HEK293 (cell line): ENCODE data around the gene TSPAN7.

ENCODE experiments used
- CTCF ChIA-PET: fragments of 350-600 bp; formaldehyde crosslinking; extraction: SDS; loops from one replicate; lab custom pipeline; 2021; ENCODE audit warnings: antibody characterized with exemption; lab: Yijun Ruan, JAX
- POLR2A ChIA-PET: fragments of 300-600 bp; formaldehyde crosslinking; extraction: SDS; loops from one replicate; lab custom pipeline; 2020; ENCODE audit warnings: antibody characterized with exemption, inconsistent platforms; lab: Yijun Ruan, JAX
- H3K27ac ChIP-seq: fragments of 200-500 bp; sonication (Bioruptor generic); 2 replicates; pipeline ENCODE4 v1.5.1; 2014; ENCODE audit warnings: low read depth, low read length, control low read depth, inconsistent platforms; ENCODE audit errors: extremely low read depth
- H3K36me3 ChIP-seq, 2 experiments: fragments of 200-500 bp in 1 of 2; sonication (Bioruptor generic) in 1 of 2; 1 replicate in 1 of 2; 2 replicates in 1 of 2; pipeline ENCODE4 v1.5.1; 2014 to 2017; ENCODE audit warnings: inconsistent platforms in 2 of 2, low read length in 2 of 2; ENCODE audit not compliant: control insufficient read depth in 2 of 2, insufficient read depth in 1 of 2
- H3K4me1 ChIP-seq: fragments of 200-500 bp; sonication (Bioruptor generic); 2 replicates; pipeline ENCODE4 v1.5.1; 2014; ENCODE audit warnings: mild to moderate bottlenecking, low read length, inconsistent platforms; ENCODE audit not compliant: control insufficient read depth, insufficient read depth
- H3K4me3 ChIP-seq: 2 replicates; pipeline ENCODE4 v1.5.1; 2011; ENCODE audit warnings: low read depth, mild to moderate bottlenecking, control low read depth, low read length, moderate library complexity
- H3K9me3 ChIP-seq: fragments of 200-500 bp; sonication (Bioruptor generic); 2 replicates; pipeline ENCODE4 v1.5.1; 2014; ENCODE audit warnings: low read depth, low read length, inconsistent platforms; ENCODE audit not compliant: control insufficient read depth, insufficient read depth
- MZF1 ChIP-seq: fragments of 450-650 bp; formaldehyde crosslinking; IDR thresholded peaks from 2 replicates; pipeline ENCODE4 v1.5.1; 2017; ENCODE audit warnings: missing biosample characterization, missing genetic modification characterization, borderline replicate concordance
- SP2 ChIP-seq: fragments of 450-650 bp; formaldehyde crosslinking; IDR thresholded peaks from 2 replicates; pipeline ENCODE4 v1.5.1; 2016; ENCODE audit warnings: missing biosample characterization, missing genetic modification characterization
- ZBTB1 ChIP-seq: fragments of 450-650 bp; formaldehyde crosslinking; IDR thresholded peaks from 2 replicates; pipeline ENCODE4 v1.5.1; 2016; ENCODE audit warnings: missing biosample characterization, missing genetic modification characterization
- ZFHX2 ChIP-seq: fragments of 450-650 bp; formaldehyde crosslinking; conservative IDR thresholded peaks from 2 replicates; pipeline ENCODE4 v1.5.1; 2016; ENCODE audit warnings: missing biosample characterization, missing genetic modification characterization
- ZNF169 ChIP-seq: fragments of 450-650 bp; formaldehyde crosslinking; IDR thresholded peaks from 2 replicates; pipeline ENCODE4 v1.5.1; 2016; ENCODE audit warnings: missing biosample characterization, missing genetic modification characterization
- ZNF239 ChIP-seq: fragments of 450-650 bp; formaldehyde crosslinking; IDR thresholded peaks from 2 replicates; pipeline ENCODE4 v1.5.1; 2016; ENCODE audit warnings: missing biosample characterization, missing genetic modification characterization
- ZNF350 ChIP-seq: fragments of 450-650 bp; formaldehyde crosslinking; IDR thresholded peaks from 2 replicates; pipeline ENCODE4 v1.5.0; 2017; ENCODE audit warnings: missing biosample characterization, mild to moderate bottlenecking, missing genetic modification characterization
- ZNF521 ChIP-seq: fragments of 450-650 bp; formaldehyde crosslinking; IDR thresholded peaks from 2 replicates; pipeline ENCODE4 v1.5.1; 2017; ENCODE audit warnings: missing biosample characterization, mild to moderate bottlenecking, missing genetic modification characterization
- ZNF76 ChIP-seq: fragments of 450-650 bp; formaldehyde crosslinking; IDR thresholded peaks from 2 replicates; pipeline ENCODE4; 2016; ENCODE audit warnings: low read depth, missing biosample characterization, missing genetic modification characterization, borderline replicate concordance
- TF ChIP-seq, protein P1 (sequence below): fragments of 450-650 bp; formaldehyde crosslinking; IDR thresholded peaks from 2 replicates; pipeline ENCODE4 v1.5.1; 2016; ENCODE audit warnings: missing biosample characterization, missing genetic modification characterization, low read depth
- TF ChIP-seq, protein P2 (sequence below): fragments of 450-650 bp; IDR thresholded peaks from 2 replicates; pipeline ENCODE4 v1.5.1; 2018; ENCODE audit warnings: missing biosample characterization, mild to moderate bottlenecking, missing genetic modification characterization
- TF ChIP-seq, protein P3 (sequence below): fragments of 450-650 bp; formaldehyde crosslinking; IDR thresholded peaks from 2 replicates; pipeline ENCODE4 v1.5.1; 2016; ENCODE audit warnings: missing biosample characterization, missing genetic modification characterization
- TF ChIP-seq, protein P4 (sequence below): fragments of 450-650 bp; formaldehyde crosslinking; IDR thresholded peaks from 2 replicates; pipeline ENCODE4 v1.5.1; 2017; ENCODE audit warnings: missing biosample characterization, missing genetic modification characterization

Gene TSPAN7

DNA sequence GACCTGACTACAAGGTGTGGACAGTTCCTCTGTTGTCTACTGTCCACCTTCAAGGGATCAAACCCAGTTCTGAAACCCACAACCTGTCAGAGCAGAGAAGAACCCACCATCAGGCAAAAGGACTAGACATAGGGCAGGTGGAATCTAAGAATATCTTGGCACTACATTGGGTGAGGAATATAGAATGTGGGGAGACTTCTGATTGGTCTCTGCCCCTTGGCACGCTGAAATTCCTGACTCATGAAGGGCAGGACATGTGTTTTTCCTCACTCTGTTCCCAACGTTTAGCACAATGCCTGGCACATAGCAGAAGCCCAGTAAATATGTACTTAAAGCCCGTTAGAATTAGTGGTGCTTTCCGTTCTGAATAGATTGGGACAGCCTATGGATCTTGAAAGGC, 59.3 kb downstream of the TSPAN7 start:
- no peaks in the 10 kb centered on the region for H3K36me3 ChIP-seq
- no peak overlapping the region for H3K4me3 ChIP-seq
- ChIA-PET POLR2A (no interaction called here), CTCF (no interaction called here)
- no peak overlapping the region for H3K27ac ChIP-seq
- TF ChIP-seq ZNF350 (tag by site-specific recombination) (no peak), ZBTB1 (no peak)
- no peaks in the 10 kb centered on the region for H3K4me1 ChIP-seq
- no peaks in the 10 kb centered on the region for H3K9me3 ChIP-seq

DNA sequence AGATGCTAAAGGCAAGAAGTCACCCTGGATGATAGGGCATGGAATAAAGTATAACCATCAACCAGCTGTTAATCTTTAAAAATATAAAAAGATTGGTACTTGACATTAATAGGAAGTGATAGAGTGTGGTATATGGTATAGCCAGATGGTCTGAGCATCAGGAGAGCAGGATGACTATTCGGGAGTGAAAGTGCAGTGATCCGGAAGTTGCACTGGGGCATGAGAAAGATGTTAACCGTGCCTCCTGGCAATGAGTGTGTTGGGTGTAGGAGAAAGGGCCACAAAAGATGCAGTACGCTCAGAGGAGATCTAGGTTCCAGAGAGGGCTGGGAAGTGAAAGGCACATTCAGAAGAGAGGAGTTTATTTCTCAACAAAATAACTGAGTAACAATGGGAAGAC, 65.0 kb downstream of the TSPAN7 start:
- no peaks in the 10 kb centered on the region for H3K4me1 ChIP-seq

DNA sequence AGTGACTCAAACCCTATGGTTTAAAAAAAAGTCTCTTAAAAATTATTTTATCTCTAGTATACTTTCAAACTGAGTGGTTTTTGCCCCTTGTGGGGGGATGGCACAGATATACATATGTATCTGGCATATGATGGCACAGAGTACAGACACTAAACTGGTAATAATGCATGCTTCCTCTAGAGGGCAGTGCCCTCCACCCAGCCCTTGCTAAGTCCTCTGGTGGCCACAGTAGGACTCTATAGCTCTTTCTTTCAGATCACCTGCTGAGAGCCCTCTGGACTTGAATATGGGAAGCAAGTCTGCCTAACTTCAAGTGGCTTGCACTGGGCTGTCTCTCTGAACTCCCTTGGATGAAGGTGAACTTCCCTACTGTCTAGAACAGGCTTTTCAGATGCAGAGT, 66.3 kb downstream of the TSPAN7 start:
- H3K9me3 ChIP-seq, result no peaks in the 10 kb centered on the region
- H3K36me3 ChIP-seq, result no peaks in the 10 kb centered on the region
- no peak overlapping the region for H3K27ac ChIP-seq
- ChIA-PET POLR2A (interaction anchor here (0.9 kb wide), 1 partner anchor 13 kb away, joined by 3 read pairs; no protein-coding TSS in a partner anchor), CTCF (interaction anchor here (0.6 to 4.0 kb wide), 13 partner anchors 9 to 1014 kb away, joined by 3 to 24 read pairs (median 4); no protein-coding TSS in a partner anchor)
- no peak for TF ChIP-seq ZNF521 (tag by site-specific recombination)
- TF ChIP-seq MZF1, result no peak
- no peak for TF ChIP-seq ZNF239
- TF ChIP-seq, protein P1, sequence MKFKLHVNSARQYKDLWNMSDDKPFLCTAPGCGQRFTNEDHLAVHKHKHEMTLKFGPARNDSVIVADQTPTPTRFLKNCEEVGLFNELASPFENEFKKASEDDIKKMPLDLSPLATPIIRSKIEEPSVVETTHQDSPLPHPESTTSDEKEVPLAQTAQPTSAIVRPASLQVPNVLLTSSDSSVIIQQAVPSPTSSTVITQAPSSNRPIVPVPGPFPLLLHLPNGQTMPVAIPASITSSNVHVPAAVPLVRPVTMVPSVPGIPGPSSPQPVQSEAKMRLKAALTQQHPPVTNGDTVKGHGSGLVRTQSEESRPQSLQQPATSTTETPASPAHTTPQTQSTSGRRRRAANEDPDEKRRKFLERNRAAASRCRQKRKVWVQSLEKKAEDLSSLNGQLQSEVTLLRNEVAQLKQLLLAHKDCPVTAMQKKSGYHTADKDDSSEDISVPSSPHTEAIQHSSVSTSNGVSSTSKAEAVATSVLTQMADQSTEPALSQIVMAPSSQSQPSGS (tag by site-specific recombination), result no peak
- TF ChIP-seq SP2 (tag by site-specific recombination), result no peak
- TF ChIP-seq ZFHX2 (tag by site-specific recombination), result no peak
- TF ChIP-seq, protein P2, sequence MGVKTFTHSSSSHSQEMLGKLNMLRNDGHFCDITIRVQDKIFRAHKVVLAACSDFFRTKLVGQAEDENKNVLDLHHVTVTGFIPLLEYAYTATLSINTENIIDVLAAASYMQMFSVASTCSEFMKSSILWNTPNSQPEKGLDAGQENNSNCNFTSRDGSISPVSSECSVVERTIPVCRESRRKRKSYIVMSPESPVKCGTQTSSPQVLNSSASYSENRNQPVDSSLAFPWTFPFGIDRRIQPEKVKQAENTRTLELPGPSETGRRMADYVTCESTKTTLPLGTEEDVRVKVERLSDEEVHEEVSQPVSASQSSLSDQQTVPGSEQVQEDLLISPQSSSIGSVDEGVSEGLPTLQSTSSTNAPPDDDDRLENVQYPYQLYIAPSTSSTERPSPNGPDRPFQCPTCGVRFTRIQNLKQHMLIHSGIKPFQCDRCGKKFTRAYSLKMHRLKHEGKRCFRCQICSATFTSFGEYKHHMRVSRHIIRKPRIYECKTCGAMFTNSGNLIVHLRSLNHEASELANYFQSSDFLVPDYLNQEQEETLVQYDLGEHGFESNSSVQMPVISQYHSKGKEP (tag by site-specific recombination), result no peak
- TF ChIP-seq, protein P3, sequence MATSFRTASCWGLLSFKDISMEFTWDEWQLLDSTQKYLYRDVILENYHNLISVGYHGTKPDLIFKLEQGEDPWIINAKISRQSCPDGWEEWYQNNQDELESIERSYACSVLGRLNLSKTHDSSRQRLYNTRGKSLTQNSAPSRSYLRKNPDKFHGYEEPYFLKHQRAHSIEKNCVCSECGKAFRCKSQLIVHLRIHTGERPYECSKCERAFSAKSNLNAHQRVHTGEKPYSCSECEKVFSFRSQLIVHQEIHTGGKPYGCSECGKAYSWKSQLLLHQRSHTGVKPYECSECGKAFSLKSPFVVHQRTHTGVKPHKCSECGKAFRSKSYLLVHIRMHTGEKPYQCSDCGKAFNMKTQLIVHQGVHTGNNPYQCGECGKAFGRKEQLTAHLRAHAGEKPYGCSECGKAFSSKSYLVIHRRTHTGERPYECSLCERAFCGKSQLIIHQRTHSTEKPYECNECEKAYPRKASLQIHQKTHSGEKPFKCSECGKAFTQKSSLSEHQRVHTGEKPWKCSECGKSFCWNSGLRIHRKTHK (tag by site-specific recombination), result no peak
- TF ChIP-seq, protein P4, sequence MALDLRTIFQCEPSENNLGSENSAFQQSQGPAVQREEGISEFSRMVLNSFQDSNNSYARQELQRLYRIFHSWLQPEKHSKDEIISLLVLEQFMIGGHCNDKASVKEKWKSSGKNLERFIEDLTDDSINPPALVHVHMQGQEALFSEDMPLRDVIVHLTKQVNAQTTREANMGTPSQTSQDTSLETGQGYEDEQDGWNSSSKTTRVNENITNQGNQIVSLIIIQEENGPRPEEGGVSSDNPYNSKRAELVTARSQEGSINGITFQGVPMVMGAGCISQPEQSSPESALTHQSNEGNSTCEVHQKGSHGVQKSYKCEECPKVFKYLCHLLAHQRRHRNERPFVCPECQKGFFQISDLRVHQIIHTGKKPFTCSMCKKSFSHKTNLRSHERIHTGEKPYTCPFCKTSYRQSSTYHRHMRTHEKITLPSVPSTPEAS (tag by site-specific recombination), result no peak
- no peak for TF ChIP-seq ZNF169 (tag by site-specific recombination)
- H3K4me1 ChIP-seq, result no peaks in the 10 kb centered on the region
- H3K4me3 ChIP-seq, result no peak overlapping the region

More for the DNA sequence above, 65.0 kb downstream of the TSPAN7 start:
- TF ChIP-seq ZNF76 (tag by site-specific recombination), result no peak
- Histone ChIP-seq H3K4me3 (no peak overlapping the region), H3K9me3 (no peaks in the 10 kb centered on the region), H3K27ac (no peak overlapping the region), H3K36me3 (no peaks in the 10 kb centered on the region)
- ChIA-PET POLR2A (no interaction called here), CTCF (interaction anchor here (0.7 to 4.0 kb wide), 3 partner anchors 12 to 147 kb away, joined by 3 to 24 read pairs (median 18); no protein-coding TSS in a partner anchor)
